Testis (tissue), 2 donors: ENCODE measurements around the gene CCDC51.

Experiments used
- CTCF ChIP-seq, 3 experiments: fragments of 450-650 bp in 2 of 3; fragments of 200-600 bp in 1 of 3; sonication (generic) in 1 of 3; IDR thresholded peaks; one replicate each; pipeline ENCODE4 v1.5.1; 2016 to 2019; ENCODE audit warnings: antibody characterized with exemption in 3 of 3, mild to moderate bottlenecking in 2 of 3, moderate library complexity in 1 of 3
- POLR2A ChIP-seq: fragments of 450-650 bp; IDR thresholded peaks from one replicate; pipeline ENCODE4 v1.6.1; 2017; ENCODE audit warnings: antibody characterized with exemption, mild to moderate bottlenecking, moderate library complexity

- TF ChIP-seq CTCF (IDR thresholded peaks at IDR 0.05): no peak
- TF ChIP-seq POLR2A: no peak
These were observed 33.9 kb downstream of the CCDC51 start for GRCh38 chr3:48405971-48406370.
